H1 (cell line): ENCODE measurements around the gene WDR35. TPM values are rescaled to one million over a fixed set of nuclear protein-coding genes. Genes with fewer than 3 reads are reported as not detected.

Experiments
- CTCF ChIA-PET: fragments of 300-600 bp; sonication (Branson Sonifier 250); formaldehyde crosslinking; loops from one replicate; lab custom pipeline; 2021; ENCODE audit not compliant: partially characterized antibody; lab: Charles Lee
- POLR2A ChIA-PET: fragments of 300-600 bp; sonication (Branson Sonifier 250); formaldehyde crosslinking; loops from one replicate; lab custom pipeline; 2021; ENCODE audit warnings: inconsistent platforms; ENCODE audit not compliant: partially characterized antibody; lab: Charles Lee
- DNase-seq, 2 experiments: peaks; one replicate each; pipeline versions ENCODE4 v3.0.0 to v3.0.0-alpha.2; 2010 to 2022; ENCODE audit warnings: low spot score in 2 of 2, low read depth in 1 of 2, mixed read lengths in 1 of 2
- FAIRE-seq: peaks from 2 replicates; lab custom pipeline; 2011; peaks lifted over from hg19 to GRCh38; lab: Jason Lieb, UNC
- H2AFZ ChIP-seq: 2 replicates; pipeline ENCODE4 v1.8.1; 2012; ENCODE audit warnings: low read length, inconsistent platforms
- H2AK5ac ChIP-seq: 2 replicates; pipeline ENCODE4 v1.6.1; 2013; ENCODE audit warnings: low read depth, low read length
- H2BK120ac ChIP-seq: replicated peaks from 2 replicates; pipeline ENCODE3; 2013; ENCODE audit warnings: low read depth, low read length, inconsistent platforms
- H2BK12ac ChIP-seq: 2 replicates; pipeline ENCODE4 v1.6.1; 2013; ENCODE audit warnings: low read depth, low read length
- H2BK15ac ChIP-seq: 2 replicates; pipeline ENCODE4 v1.6.1; 2013; ENCODE audit warnings: low read length
- H2BK20ac ChIP-seq: 2 replicates; pipeline ENCODE4 v1.6.1; 2013; ENCODE audit warnings: low read length
- H2BK5ac ChIP-seq: 2 replicates; pipeline ENCODE4 v1.6.1; 2013; ENCODE audit warnings: low read depth, low read length
- H3K14ac ChIP-seq: 2 replicates; pipeline ENCODE4 v1.6.1; 2013; ENCODE audit warnings: inconsistent platforms; ENCODE audit not compliant: insufficient read length
- H3K18ac ChIP-seq: 2 replicates; pipeline ENCODE4 v1.6.1; 2013; ENCODE audit warnings: low read length; ENCODE audit errors: extremely low read depth
- H3K23ac ChIP-seq: 2 replicates; pipeline ENCODE4 v1.6.1; 2013; ENCODE audit warnings: inconsistent platforms; ENCODE audit not compliant: insufficient read length
- H3K23me2 ChIP-seq: 2 replicates; pipeline ENCODE4 v1.6.1; 2013; ENCODE audit warnings: low read depth, low read length
- H3K27ac ChIP-seq: 2 replicates; pipeline ENCODE4 v1.6.1; 2011; ENCODE audit warnings: low read depth, low read length, inconsistent platforms
- H3K27me3 ChIP-seq, 4 experiments: replicated peaks in 1 of 4; 1 replicate in 1 of 4; 2 replicates in 3 of 4; pipeline versions ENCODE4 v1.6.1 to v1.8.1; 2011 to 2013; ENCODE audit warnings: low read length in 3 of 4, mild to moderate bottlenecking in 3 of 4, inconsistent platforms in 2 of 4, mixed read lengths in 2 of 4, moderate library complexity in 1 of 4; ENCODE audit not compliant: control insufficient read depth in 3 of 4, insufficient read depth in 3 of 4; ENCODE audit errors: extremely low read depth in 1 of 4
- H3K36me3 ChIP-seq, 4 experiments: 2 replicates each; pipeline versions ENCODE4 v1.6.1 to v1.8.1; 2011 to 2013; ENCODE audit warnings: mild to moderate bottlenecking in 4 of 4, low read length in 3 of 4, moderate library complexity in 2 of 4, control low read depth in 1 of 4, inconsistent platforms in 1 of 4; ENCODE audit not compliant: insufficient read depth in 4 of 4, control insufficient read depth in 2 of 4
- H3K4ac ChIP-seq: replicated peaks from 2 replicates; pipeline ENCODE3; 2013; ENCODE audit warnings: low read length, low read depth, mixed read lengths, inconsistent platforms; ENCODE audit not compliant: insufficient read length
- H3K4me1 ChIP-seq, 4 experiments: replicated peaks in 1 of 4; 1 replicate in 1 of 4; 2 replicates in 3 of 4; pipeline versions ENCODE4 v1.6.1 to v1.8.1; 2011 to 2013; ENCODE audit warnings: low read length in 3 of 4, inconsistent platforms in 2 of 4, mixed read lengths in 1 of 4; ENCODE audit not compliant: insufficient read depth in 4 of 4, control insufficient read depth in 3 of 4
- H3K4me2 ChIP-seq, 2 experiments: 2 replicates each; pipeline versions ENCODE4 v1.6.1 to v1.8.1; 2011 to 2013; ENCODE audit warnings: low read depth in 2 of 2, low read length in 2 of 2, control low read depth in 1 of 2, inconsistent platforms in 1 of 2, mild to moderate bottlenecking in 1 of 2; ENCODE audit not compliant: insufficient read depth in 1 of 2
- H3K4me3 ChIP-seq, 4 experiments: fragments of 200-600, 300-600 bp in 1 of 4; sonication (generic), shearing (Covaris generic), sonication (Bioruptor Twin) in 1 of 4; 2 replicates each; pipeline versions ENCODE4 v1.5.1 to v1.8.1; 2011 to 2016; ENCODE audit warnings: low read length in 4 of 4, low read depth in 3 of 4, control low read depth in 2 of 4, inconsistent platforms in 2 of 4, mild to moderate bottlenecking in 2 of 4, mixed read lengths in 1 of 4, moderate library complexity in 1 of 4; ENCODE audit not compliant: insufficient read depth in 2 of 4; ENCODE audit errors: extremely low read depth in 1 of 4
- H3K56ac ChIP-seq: replicated peaks from 2 replicates; pipeline ENCODE3; 2013; ENCODE audit warnings: low read depth, mild to moderate bottlenecking, mixed read lengths, low read length, inconsistent platforms; ENCODE audit not compliant: insufficient read length
- H3K79me1 ChIP-seq: 2 replicates; pipeline ENCODE4 v1.6.1; 2013; ENCODE audit warnings: low read depth, low read length, control low read depth
- H3K79me2 ChIP-seq, 2 experiments: 2 replicates each; pipeline versions ENCODE4 v1.6.1 to v1.8.1; 2012 to 2013; ENCODE audit warnings: low read length in 2 of 2, mild to moderate bottlenecking in 2 of 2, inconsistent platforms in 1 of 2; ENCODE audit not compliant: insufficient read depth in 2 of 2, control insufficient read depth in 1 of 2
- H3K9ac ChIP-seq, 4 experiments: replicated peaks in 1 of 4; 1 replicate in 1 of 4; 2 replicates in 3 of 4; pipeline versions ENCODE4 v1.6.1 to v1.8.1; 2011 to 2013; ENCODE audit warnings: low read depth in 3 of 4, low read length in 3 of 4, control low read depth in 2 of 4, mild to moderate bottlenecking in 2 of 4, moderate library complexity in 2 of 4, inconsistent platforms in 1 of 4; ENCODE audit errors: extremely low read depth in 1 of 4
- H3K9me3 ChIP-seq, 2 experiments: 2 replicates each; pipeline versions ENCODE4 v1.6.1 to v1.8.1; 2012 to 2013; ENCODE audit warnings: mild to moderate bottlenecking in 2 of 2, moderate library complexity in 2 of 2, control low read depth in 1 of 2, inconsistent platforms in 1 of 2, low read depth in 1 of 2, low read length in 1 of 2, mixed read lengths in 1 of 2; ENCODE audit not compliant: insufficient read depth in 2 of 2
- H4K20me1 ChIP-seq, 2 experiments: replicated peaks in 1 of 2; 2 replicates each; pipeline versions ENCODE3 to v1.8.1; 2011 to 2013; ENCODE audit warnings: inconsistent platforms in 2 of 2, low read length in 2 of 2, mild to moderate bottlenecking in 1 of 2; ENCODE audit not compliant: insufficient read depth in 2 of 2, control insufficient read depth in 1 of 2
- H4K5ac ChIP-seq: 2 replicates; pipeline ENCODE4 v1.6.1; 2013; ENCODE audit warnings: low read length, low read depth, mixed read lengths, inconsistent platforms; ENCODE audit not compliant: insufficient read length
- H4K8ac ChIP-seq: 2 replicates; pipeline ENCODE4 v1.8.0; 2013; ENCODE audit warnings: mild to moderate bottlenecking, moderate library complexity, low read length, inconsistent platforms; ENCODE audit not compliant: insufficient read depth; ENCODE audit errors: extremely low read depth
- H4K91ac ChIP-seq: replicated peaks from 2 replicates; pipeline ENCODE3; 2013; ENCODE audit warnings: low read length, mixed read lengths, inconsistent platforms; ENCODE audit not compliant: insufficient read length
- CTBP2 ChIP-seq: IDR thresholded peaks from 2 replicates; pipeline ENCODE4 v1.7.0; 2011; ENCODE audit warnings: borderline replicate concordance, mild to moderate bottlenecking, moderate library complexity, mixed read lengths, low read length; ENCODE audit not compliant: insufficient read depth, insufficient read length
- POU5F1 ChIP-seq: IDR thresholded peaks from 2 replicates; pipeline ENCODE4 v1.6.1; 2011; ENCODE audit warnings: low read depth, mild to moderate bottlenecking, low read length, moderate library complexity
- RAD21 ChIP-seq, 2 experiments: IDR thresholded peaks in 1 of 2; conservative IDR thresholded peaks in 1 of 2; 2 replicates each; pipeline ENCODE4 v1.6.1; 2011; ENCODE audit warnings: low read depth in 2 of 2, low read length in 2 of 2, improper control_type of control experiment in 1 of 2, inconsistent platforms in 1 of 2, mild to moderate bottlenecking in 1 of 2, moderate library complexity in 1 of 2
- polyA plus RNA-seq, 7 experiments: library from polyadenylated mRNA; depleted of rRNA in 3 of 7; stranded (reverse) in 5 of 7; unstranded in 2 of 7; fragments of >200 nt in 5 of 7; fragments of 200-250 nt in 2 of 7; gene quantifications; 1 replicate in 5 of 7; 2 replicates in 1 of 7; 4 replicates in 1 of 7; pipeline versions ENCODE4 v1.2.1 to v1.2.3, GENCODE V29; 2011 to 2013; ENCODE audit warnings: missing spikeins in 2 of 7, mixed read lengths in 2 of 7
- total RNA-seq: library from RNA; stranded (reverse); fragmentation: NEBNext Ultra II Directional; extraction: Animal tissue kit (Norgen Biotek cat#: 25700); gene quantifications from 2 replicates; pipeline ENCODE4 v1.2.1, GENCODE V29; 2021
- TF ChIP-seq, protein P1 (sequence below): IDR thresholded peaks from 2 replicates; pipeline ENCODE4 v1.6.1; 2012; ENCODE audit warnings: inconsistent platforms

The WDR35 gene
- total and polyA plus RNA-seq, 2 of the 8 experiments (the other 6 are each of a cell fraction or from before 2014, with no cell fraction given), result 9.0 to 25.5 TPM

DNA sequence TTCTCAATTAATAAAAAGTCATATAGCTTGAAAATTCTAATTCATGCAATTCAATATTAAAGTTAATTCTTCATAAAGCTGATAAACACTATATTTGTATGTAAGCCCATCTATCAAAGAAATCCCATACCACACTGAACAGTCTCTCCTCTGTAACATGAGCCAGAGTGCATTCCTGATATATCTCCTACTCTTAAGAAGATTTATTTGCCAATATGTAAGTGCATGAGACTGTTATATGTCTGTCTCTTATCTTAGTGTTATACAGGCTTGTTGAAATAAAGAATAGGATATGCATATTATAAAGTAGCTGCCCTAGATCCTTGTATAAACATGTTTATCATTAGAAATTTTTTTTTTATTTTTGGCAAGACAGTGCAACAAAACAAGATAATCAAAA is 47.7 kb downstream of the WDR35 start:
- H3K27me3 ChIP-seq, result no peaks in the 10 kb centered on the region
- no peak overlapping the region for H4K91ac ChIP-seq
- H3K4me2 ChIP-seq, result no peak overlapping the region
- CTCF ChIA-PET, result interaction anchor here (0.8 to 1.9 kb wide), 4 partner anchors 13 to 74 kb away, joined by 3 to 7 read pairs (median 3); no protein-coding TSS in a partner anchor
- no peak overlapping the region for H3K56ac ChIP-seq
- TF ChIP-seq RAD21 (IDR thresholded peaks at IDR 0.05 in 1 of 2, conservative IDR thresholded peaks at IDR 0.05 in 1 of 2; ENCODE audit: low read depth in 2 of 2, low read length in 2 of 2) (no peak), POU5F1 (no peak), CTBP2 (no peak)
- TF ChIP-seq, protein P1, sequence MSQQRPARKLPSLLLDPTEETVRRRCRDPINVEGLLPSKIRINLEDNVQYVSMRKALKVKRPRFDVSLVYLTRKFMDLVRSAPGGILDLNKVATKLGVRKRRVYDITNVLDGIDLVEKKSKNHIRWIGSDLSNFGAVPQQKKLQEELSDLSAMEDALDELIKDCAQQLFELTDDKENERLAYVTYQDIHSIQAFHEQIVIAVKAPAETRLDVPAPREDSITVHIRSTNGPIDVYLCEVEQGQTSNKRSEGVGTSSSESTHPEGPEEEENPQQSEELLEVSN, result no peak
- H3K4me3 ChIP-seq, result no peak overlapping the region
- H2BK120ac ChIP-seq, result no peak overlapping the region
- no peak overlapping the region for H3K18ac ChIP-seq
- FAIRE-seq (no peak), DNase-seq (no peak)
- H3K79me1 ChIP-seq, result no peaks in the 10 kb centered on the region
- no peak overlapping the region for H4K5ac ChIP-seq
- no peak overlapping the region for H4K8ac ChIP-seq
- H2AK5ac ChIP-seq, result no peak overlapping the region
- H3K14ac ChIP-seq, result no peak overlapping the region
- no peak overlapping the region for H3K9ac ChIP-seq
- H2AFZ ChIP-seq, result no peak overlapping the region
- peaks cover 0 to 14% (median 5%) of the 10 kb centered on the region in 4 experiments; a peak in 5 of 8 replicates for H3K36me3 ChIP-seq
- H3K9me3 ChIP-seq, result no peaks in the 10 kb centered on the region
- no peak overlapping the region for H2BK20ac ChIP-seq
- H3K79me2 ChIP-seq, result no peaks in the 10 kb centered on the region
- no peak overlapping the region for H2BK5ac ChIP-seq
- no peak overlapping the region for H3K4ac ChIP-seq
- H2BK15ac ChIP-seq, result no peak overlapping the region
- no peaks in the 10 kb centered on the region for H3K23me2 ChIP-seq
- H4K20me1 ChIP-seq, result no peaks in the 10 kb centered on the region
- peaks cover 0 to 10% (median 2%) of the 10 kb centered on the region in 4 experiments; a peak in 4 of 7 replicates for H3K4me1 ChIP-seq
- no peak overlapping the region for H2BK12ac ChIP-seq
- no peak overlapping the region for H3K27ac ChIP-seq
- POLR2A ChIA-PET, result no interaction called here
- H3K23ac ChIP-seq, result no peak overlapping the region
